ENCODE results near the gene MPI. TPM values are rescaled to one million over a fixed set of nuclear protein-coding genes. Genes with fewer than 3 reads are reported as not detected.

MPI gene
- total and polyA plus RNA-seq, 2 of the 8 experiments (the other 6 are each of a cell fraction or from before 2014, with no cell fraction given), result 31.0 to 74.8 TPM

DNA sequence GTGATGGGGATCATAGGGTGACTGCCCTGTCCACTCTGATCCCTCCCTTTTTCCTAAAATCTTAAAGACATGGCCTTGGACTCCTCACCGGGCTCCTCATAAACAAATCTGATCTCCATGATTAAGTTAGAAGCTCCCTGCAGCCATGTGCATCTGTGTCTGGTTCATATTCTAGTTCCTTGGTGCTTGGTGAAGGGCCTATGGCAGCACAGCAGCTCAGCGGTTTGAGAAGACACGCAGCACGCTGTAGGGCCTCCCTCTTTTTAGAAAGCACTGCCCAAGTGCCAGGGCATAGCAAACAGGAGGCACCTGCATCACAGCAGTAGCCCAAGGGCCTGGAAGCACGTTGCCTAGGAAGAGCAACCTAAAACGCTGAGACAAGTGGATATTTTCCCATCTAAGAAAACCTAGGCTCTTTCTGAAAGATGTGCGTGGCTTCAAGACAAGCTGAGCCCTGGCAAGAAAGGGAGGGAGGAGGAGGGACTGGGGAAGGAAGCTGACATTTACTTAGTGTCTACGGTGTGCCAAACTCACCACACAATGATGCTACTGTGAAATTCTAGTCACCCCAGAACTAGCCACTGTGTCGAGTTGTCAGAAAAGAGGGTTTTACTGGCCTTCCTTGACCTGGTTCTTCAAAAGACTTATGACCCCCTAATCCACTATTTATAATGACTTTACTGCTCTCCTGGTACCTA lies 32.0 kb upstream of the MPI start (continued):
- TF ChIP-seq, protein P1, sequence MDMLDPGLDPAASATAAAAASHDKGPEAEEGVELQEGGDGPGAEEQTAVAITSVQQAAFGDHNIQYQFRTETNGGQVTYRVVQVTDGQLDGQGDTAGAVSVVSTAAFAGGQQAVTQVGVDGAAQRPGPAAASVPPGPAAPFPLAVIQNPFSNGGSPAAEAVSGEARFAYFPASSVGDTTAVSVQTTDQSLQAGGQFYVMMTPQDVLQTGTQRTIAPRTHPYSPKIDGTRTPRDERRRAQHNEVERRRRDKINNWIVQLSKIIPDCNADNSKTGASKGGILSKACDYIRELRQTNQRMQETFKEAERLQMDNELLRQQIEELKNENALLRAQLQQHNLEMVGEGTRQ (IDR thresholded peaks at IDR 0.05; ENCODE audit: low read length), result no peak
- TF ChIP-seq EZH2 (IDR thresholded peaks at IDR 0.05; ENCODE audit: low read depth, low read length, severe bottlenecking), result no peak
